Measurements from ENCODE around the gene DNAJC15.

Gene DNAJC15

GRCh38 chr13:42994878-42995277 is 28.5 kb upstream of the DNAJC15 start:
- no peaks in the 10 kb centered on the region for H3K4me1 ChIP-seq (ENCODE audit: insufficient read depth, insufficient read length)
- no peak for TF ChIP-seq ZNF274 (IDR thresholded peaks at IDR 0.05; ENCODE audit: low read depth, low read length)
- TF ChIP-seq YY1 (IDR thresholded peaks at IDR 0.05; ENCODE audit: insufficient read depth, insufficient read length), result no peak
- no peak for TF ChIP-seq SUZ12 (IDR thresholded peaks at IDR 0.05; ENCODE audit: extremely low read depth, insufficient read depth, insufficient read length)
- H3K36me3 ChIP-seq (ENCODE audit: insufficient read depth, insufficient read length, low read length), result no peaks in the 10 kb centered on the region
- DNase-seq (ENCODE audit: low read depth, low spot score), result no peak
- H3K9ac ChIP-seq (ENCODE audit: insufficient read length, low read depth), result no peak overlapping the region
- no peaks in the 10 kb centered on the region for H3K9me3 ChIP-seq (ENCODE audit: insufficient read depth, low read length)
- H3K27me3 ChIP-seq (ENCODE audit: insufficient read depth, insufficient read length), result peaks cover 21% of the 10 kb centered on the region
- no peak overlapping the region for H3K4me3 ChIP-seq (ENCODE audit: insufficient read length, low read depth)

GRCh38 chr13:42996584-42996983 is 26.8 kb upstream of the DNAJC15 start:
- Histone ChIP-seq H3K9ac (ENCODE audit: insufficient read length, low read depth) (no peak overlapping the region), H3K27me3 (ENCODE audit: insufficient read depth, insufficient read length) (peaks cover 16% of the 10 kb centered on the region), H3K4me1 (ENCODE audit: insufficient read depth, insufficient read length) (no peaks in the 10 kb centered on the region), H3K4me3 (ENCODE audit: insufficient read length, low read depth) (no peak overlapping the region), H3K9me3 (ENCODE audit: insufficient read depth, low read length) (no peaks in the 10 kb centered on the region), H3K36me3 (ENCODE audit: insufficient read depth, insufficient read length, low read length) (no peaks in the 10 kb centered on the region)
- no peak for TF ChIP-seq ZNF274 (IDR thresholded peaks at IDR 0.05; ENCODE audit: low read depth, low read length)
- no peak for TF ChIP-seq SUZ12 (IDR thresholded peaks at IDR 0.05; ENCODE audit: extremely low read depth, insufficient read depth, insufficient read length)
- TF ChIP-seq YY1 (IDR thresholded peaks at IDR 0.05; ENCODE audit: insufficient read depth, insufficient read length), result no peak
- no peak for DNase-seq (ENCODE audit: low read depth, low spot score)

GRCh38 chr13:42997381-42997780 is 26.0 kb upstream of the DNAJC15 start:
- Histone ChIP-seq H3K4me3 (ENCODE audit: insufficient read length, low read depth) (no peak overlapping the region), H3K4me1 (ENCODE audit: insufficient read depth, insufficient read length) (no peaks in the 10 kb centered on the region), H3K9me3 (ENCODE audit: insufficient read depth, low read length) (no peaks in the 10 kb centered on the region), H3K27me3 (ENCODE audit: insufficient read depth, insufficient read length) (peaks cover 9% of the 10 kb centered on the region), H3K9ac (ENCODE audit: insufficient read length, low read depth) (no peak overlapping the region), H3K36me3 (ENCODE audit: insufficient read depth, insufficient read length, low read length) (no peaks in the 10 kb centered on the region)
- DNase-seq (ENCODE audit: low read depth, low spot score), result no peak
- TF ChIP-seq ZNF274 (IDR thresholded peaks at IDR 0.05; ENCODE audit: low read depth, low read length) (no peak), YY1 (IDR thresholded peaks at IDR 0.05; ENCODE audit: insufficient read depth, insufficient read length) (no peak), SUZ12 (IDR thresholded peaks at IDR 0.05; ENCODE audit: extremely low read depth, insufficient read depth, insufficient read length) (no peak)

- no peaks in the 10 kb centered on the region for H3K27me3 ChIP-seq (ENCODE audit: insufficient read depth, insufficient read length)
- no peak overlapping the region for H3K9ac ChIP-seq (ENCODE audit: insufficient read length, low read depth)
- H3K4me1 ChIP-seq (ENCODE audit: insufficient read depth, insufficient read length), result no peaks in the 10 kb centered on the region
- no peak for DNase-seq (ENCODE audit: low read depth, low spot score)
- H3K9me3 ChIP-seq (ENCODE audit: insufficient read depth, low read length), result no peaks in the 10 kb centered on the region
- no peak overlapping the region for H3K4me3 ChIP-seq (ENCODE audit: insufficient read length, low read depth)
- H3K36me3 ChIP-seq (ENCODE audit: insufficient read depth, insufficient read length, low read length), result no peaks in the 10 kb centered on the region
- TF ChIP-seq ZNF274 (IDR thresholded peaks at IDR 0.05; ENCODE audit: low read depth, low read length), result no peak
- TF ChIP-seq YY1 (IDR thresholded peaks at IDR 0.05; ENCODE audit: insufficient read depth, insufficient read length), result no peak
- no peak for TF ChIP-seq SUZ12 (IDR thresholded peaks at IDR 0.05; ENCODE audit: extremely low read depth, insufficient read depth, insufficient read length)
These were observed 23.9 kb upstream of the DNAJC15 start for GRCh38 chr13:42999491-42999890.

- Histone ChIP-seq H3K4me1 (ENCODE audit: insufficient read depth, insufficient read length) (no peaks in the 10 kb centered on the region), H3K4me3 (ENCODE audit: insufficient read length, low read depth) (no peak overlapping the region), H3K27me3 (ENCODE audit: insufficient read depth, insufficient read length) (no peaks in the 10 kb centered on the region), H3K36me3 (ENCODE audit: insufficient read depth, insufficient read length, low read length) (no peaks in the 10 kb centered on the region), H3K9me3 (ENCODE audit: insufficient read depth, low read length) (no peaks in the 10 kb centered on the region), H3K9ac (ENCODE audit: insufficient read length, low read depth) (no peak overlapping the region)
- no peak for TF ChIP-seq ZNF274 (IDR thresholded peaks at IDR 0.05; ENCODE audit: low read depth, low read length)
- no peak for TF ChIP-seq SUZ12 (IDR thresholded peaks at IDR 0.05; ENCODE audit: extremely low read depth, insufficient read depth, insufficient read length)
- TF ChIP-seq YY1 (IDR thresholded peaks at IDR 0.05; ENCODE audit: insufficient read depth, insufficient read length), result no peak
- DNase-seq (ENCODE audit: low read depth, low spot score), result no peak
These were observed 22.7 kb upstream of the DNAJC15 start for GRCh38 chr13:43000676-43001075.

- no peak overlapping the region for H3K9ac ChIP-seq (ENCODE audit: insufficient read length, low read depth)
- no peak for DNase-seq (ENCODE audit: low read depth, low spot score)
These were observed 21.4 kb upstream of the DNAJC15 start for GRCh38 chr13:43002021-43002420.

GRCh38 chr13:43003010-43003409 is 20.4 kb upstream of the DNAJC15 start:
- H3K36me3 ChIP-seq (ENCODE audit: insufficient read depth, insufficient read length, low read length), result no peaks in the 10 kb centered on the region
- no peaks in the 10 kb centered on the region for H3K9me3 ChIP-seq (ENCODE audit: insufficient read depth, low read length)
- no peak overlapping the region for H3K4me3 ChIP-seq (ENCODE audit: insufficient read length, low read depth)
- TF ChIP-seq ZNF274 (IDR thresholded peaks at IDR 0.05; ENCODE audit: low read depth, low read length) (no peak), YY1 (IDR thresholded peaks at IDR 0.05; ENCODE audit: insufficient read depth, insufficient read length) (no peak), SUZ12 (IDR thresholded peaks at IDR 0.05; ENCODE audit: extremely low read depth, insufficient read depth, insufficient read length) (no peak)
- DNase-seq (ENCODE audit: low read depth, low spot score), result no peak
- H3K27me3 ChIP-seq (ENCODE audit: insufficient read depth, insufficient read length), result no peaks in the 10 kb centered on the region
- no peaks in the 10 kb centered on the region for H3K4me1 ChIP-seq (ENCODE audit: insufficient read depth, insufficient read length)
- H3K9ac ChIP-seq (ENCODE audit: insufficient read length, low read depth), result no peak overlapping the region

More at GRCh38 chr13:43002021-43002420, 21.4 kb upstream of the DNAJC15 start:
- H3K4me1 ChIP-seq (ENCODE audit: insufficient read depth, insufficient read length), result no peaks in the 10 kb centered on the region
- TF ChIP-seq SUZ12 (IDR thresholded peaks at IDR 0.05; ENCODE audit: extremely low read depth, insufficient read depth, insufficient read length) (no peak), YY1 (IDR thresholded peaks at IDR 0.05; ENCODE audit: insufficient read depth, insufficient read length) (no peak), ZNF274 (IDR thresholded peaks at IDR 0.05; ENCODE audit: low read depth, low read length) (no peak)
- no peaks in the 10 kb centered on the region for H3K36me3 ChIP-seq (ENCODE audit: insufficient read depth, insufficient read length, low read length)
- H3K27me3 ChIP-seq (ENCODE audit: insufficient read depth, insufficient read length), result no peaks in the 10 kb centered on the region
- H3K9me3 ChIP-seq (ENCODE audit: insufficient read depth, low read length), result no peaks in the 10 kb centered on the region
- H3K4me3 ChIP-seq (ENCODE audit: insufficient read length, low read depth), result no peak overlapping the region
